ACHN (cell line): Measurements from ENCODE around the gene UVRAG.
"Not testable (repeated sequence)": the region's sequence is repeated elsewhere in the genome, so short reads cannot be mapped to it uniquely, and the experiment has no call there.

Experiments used
- DNase-seq: peaks from one replicate; pipeline ENCODE4 v3.0.0-alpha.2; 2015
- in situ Hi-C: cut with HindIII; loops from 2 replicates; pipeline ENCODE4 v1.10.0; 2017; ENCODE audit warnings: low sequenced_read_pairs, low pct_ligation_motif_present, low pct_unique_long_range_greater_than_20kb

UVRAG gene

GRCh38 chr11:75930534-75930933, 115.5 kb downstream of the UVRAG start:
- no peak for DNase-seq
- in situ Hi-C loops: no loop called here

- no peak for DNase-seq
- in situ Hi-C loops: no loop called here
These were observed 116.1 kb downstream of the UVRAG start for GRCh38 chr11:75931124-75931523.

DNA sequence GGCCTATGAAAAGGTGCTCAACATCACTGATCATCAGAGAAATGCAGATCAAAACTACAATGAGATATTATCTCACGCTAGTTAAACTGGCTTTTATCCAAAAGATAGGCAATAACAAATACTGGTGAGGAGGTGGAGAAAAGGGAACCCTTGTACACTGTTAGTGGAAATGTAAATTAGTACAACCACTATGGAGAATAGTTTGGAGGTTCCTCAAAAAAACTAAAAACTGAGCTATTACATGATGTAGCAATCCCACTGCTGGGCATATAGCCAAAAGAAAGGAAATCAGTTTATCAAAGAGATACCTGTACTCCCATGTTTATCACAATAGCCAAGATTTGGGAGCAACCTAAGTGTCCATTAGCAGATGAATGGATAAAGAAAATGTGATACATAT, 118.7 kb downstream of the UVRAG start:
- in situ Hi-C loops, DNase-seq: not testable (repeated sequence)

DNA sequence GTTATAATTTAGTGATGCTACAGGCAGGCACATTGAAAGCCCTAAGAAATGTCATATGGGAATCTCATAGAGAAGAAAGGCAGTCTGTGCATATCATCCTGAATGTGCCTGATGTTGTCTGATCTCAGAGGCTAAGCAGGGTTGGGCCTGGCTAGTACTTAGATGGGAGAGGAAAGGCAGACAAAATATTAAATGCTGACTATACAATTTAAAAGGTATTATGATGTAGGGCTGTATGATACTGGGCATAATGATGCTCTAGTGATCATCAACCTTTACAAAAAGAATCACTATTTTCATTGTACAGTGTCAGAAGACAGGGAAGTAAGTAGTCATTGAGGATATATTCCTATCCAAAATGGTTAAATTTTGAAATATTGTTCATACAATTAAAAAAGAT, 119.8 kb downstream of the UVRAG start:
- in situ Hi-C loops: no loop called here

DNA sequence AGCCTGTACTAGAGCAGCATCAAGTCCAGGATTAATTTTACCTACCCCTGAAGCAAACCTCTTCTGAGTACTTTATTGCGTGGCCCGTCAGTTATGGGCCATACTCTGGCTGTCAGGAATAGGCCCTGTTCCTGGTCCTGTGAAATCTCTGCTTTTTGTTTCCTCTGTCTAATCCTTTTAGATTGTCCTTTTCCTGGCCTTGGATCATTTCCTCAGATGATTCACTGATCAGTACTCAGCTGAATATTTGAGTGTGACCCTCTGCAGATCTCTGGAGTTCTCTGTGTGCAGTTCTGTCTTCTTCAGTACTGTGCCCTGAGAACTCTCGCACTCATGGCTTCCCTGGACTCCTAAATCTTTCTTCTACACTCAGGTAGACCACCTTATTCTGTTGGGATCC, 123.5 kb downstream of the UVRAG start:
- DNase-seq: no peak
- in situ Hi-C loops: no loop called here

More for the DNA sequence above, 119.8 kb downstream of the UVRAG start:
- DNase-seq: no peak

DNA sequence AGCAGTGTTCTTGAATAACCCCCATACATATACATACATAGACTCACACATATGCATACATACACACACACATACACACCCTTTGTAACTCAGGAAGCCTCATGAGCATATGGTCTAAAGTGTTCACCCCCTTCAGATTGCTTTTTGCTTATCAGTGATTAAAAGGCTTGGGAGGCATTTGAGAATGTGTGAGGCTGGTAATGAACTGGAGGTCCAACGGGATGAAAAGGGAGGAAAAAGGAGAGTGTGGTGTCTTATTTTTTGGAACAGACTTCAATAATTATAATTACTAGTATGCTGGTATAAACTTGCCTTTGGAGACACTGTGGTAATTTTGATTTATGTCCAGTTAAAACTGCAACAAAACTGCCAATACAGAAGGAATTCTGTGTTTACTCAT, 124.5 kb downstream of the UVRAG start:
- no peak for DNase-seq
- in situ Hi-C loops: no loop called here

DNA sequence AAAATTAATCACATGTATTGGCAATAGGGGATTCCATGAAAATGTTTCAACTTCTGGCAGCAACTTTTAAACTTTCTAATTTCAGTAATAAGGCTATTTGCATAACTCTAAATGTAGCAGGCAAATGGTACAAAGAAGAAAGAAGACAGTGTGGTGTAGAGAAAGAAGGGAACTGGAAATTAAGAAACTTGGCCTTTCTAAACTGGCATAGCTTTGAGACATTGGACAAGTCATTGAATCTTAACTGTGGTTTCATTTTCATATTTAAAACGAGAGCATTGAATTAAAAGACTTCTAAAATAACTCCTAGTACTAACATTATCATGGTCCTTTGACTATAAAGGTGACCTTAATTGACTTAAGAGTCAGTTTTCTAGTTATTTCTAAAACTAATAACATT, 125.0 kb downstream of the UVRAG start:
- in situ Hi-C loops: no loop called here
- DNase-seq: no peak

- in situ Hi-C loops: no loop called here
- DNase-seq: no peak
These were observed 125.9 kb downstream of the UVRAG start for GRCh38 chr11:75940911-75941310.

DNA sequence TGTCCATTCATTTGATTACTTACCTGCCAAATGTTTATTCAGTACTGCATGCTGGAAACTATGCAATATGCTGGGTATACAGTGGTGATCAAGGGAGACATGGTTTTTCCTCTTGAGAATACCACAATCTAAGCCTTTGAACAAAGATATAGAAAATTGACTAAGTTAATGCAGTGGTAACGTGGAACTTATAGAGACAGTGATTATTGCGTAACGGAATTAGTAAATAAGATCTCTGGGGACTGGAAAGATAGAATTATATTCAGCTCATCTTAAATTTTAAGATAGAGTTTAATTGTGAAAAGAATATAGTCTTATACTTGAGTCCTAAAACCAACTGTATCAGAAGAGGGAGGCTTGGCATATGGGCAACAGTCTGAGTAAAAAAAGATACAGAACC, 129.5 kb downstream of the UVRAG start:
- in situ Hi-C loops: no loop called here
- no peak for DNase-seq

- DNase-seq: no peak
- in situ Hi-C loops: no loop called here
These were observed 130.4 kb downstream of the UVRAG start for GRCh38 chr11:75945446-75945845.

GRCh38 chr11:75945947-75946346, 130.9 kb downstream of the UVRAG start:
- DNase-seq: no peak
- in situ Hi-C loops: no loop called here

- in situ Hi-C loops: no loop called here
- no peak for DNase-seq
These were observed 131.8 kb downstream of the UVRAG start for GRCh38 chr11:75946531-75947530.

GRCh38 chr11:75949023-75949672, 134.1 kb downstream of the UVRAG start:
- in situ Hi-C loops: no loop called here
- no peak for DNase-seq

- no peak for DNase-seq
- in situ Hi-C loops: no loop called here
These were observed 135.1 kb downstream of the UVRAG start for GRCh38 chr11:75950141-75950540.

DNA sequence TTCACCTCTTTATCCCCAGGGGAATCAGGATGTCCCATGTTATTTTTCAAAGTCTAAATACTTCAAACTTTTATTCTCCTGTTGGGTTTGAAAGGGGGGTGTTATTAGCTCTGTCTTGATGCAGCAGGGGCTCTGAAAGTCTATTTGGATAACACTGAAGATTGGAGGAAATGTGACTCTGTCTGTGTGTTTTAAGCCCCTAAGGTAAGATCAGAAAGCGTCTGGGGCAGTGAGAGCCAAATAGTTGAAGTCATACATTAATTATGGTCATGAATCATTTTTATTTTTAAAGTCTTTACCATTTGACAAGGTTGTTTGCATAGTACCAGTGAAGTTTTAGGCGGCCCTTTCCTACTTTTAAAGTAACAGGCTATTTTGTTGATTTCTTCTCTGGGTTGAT, 139.0 kb downstream of the UVRAG start:
- no peak for DNase-seq
- in situ Hi-C loops: no loop called here

DNA sequence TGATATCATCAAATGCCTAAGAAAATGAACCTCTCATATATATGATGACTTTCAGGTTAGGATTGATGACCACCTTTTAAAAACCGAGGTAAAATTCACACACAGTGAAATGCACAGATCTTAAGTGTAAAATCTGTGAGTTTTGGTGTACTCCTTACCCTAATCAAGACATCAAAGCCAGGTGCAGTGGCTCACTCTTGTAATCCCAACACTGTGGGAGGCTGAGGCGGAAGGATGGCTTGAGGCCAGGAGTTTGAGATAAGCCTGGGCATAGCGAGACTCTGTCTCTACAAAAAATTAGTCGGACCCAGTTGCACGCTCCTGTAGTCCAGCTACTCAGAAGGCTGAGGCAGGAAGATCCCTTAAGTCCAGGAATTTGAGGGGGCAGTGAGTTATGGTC, 140.4 kb downstream of the UVRAG start:
- DNase-seq: no peak
- in situ Hi-C loops: no loop called here

- in situ Hi-C loops: no loop called here
- no peak for DNase-seq
These were observed 144.5 kb downstream of the UVRAG start for GRCh38 chr11:75959540-75959939.

DNA sequence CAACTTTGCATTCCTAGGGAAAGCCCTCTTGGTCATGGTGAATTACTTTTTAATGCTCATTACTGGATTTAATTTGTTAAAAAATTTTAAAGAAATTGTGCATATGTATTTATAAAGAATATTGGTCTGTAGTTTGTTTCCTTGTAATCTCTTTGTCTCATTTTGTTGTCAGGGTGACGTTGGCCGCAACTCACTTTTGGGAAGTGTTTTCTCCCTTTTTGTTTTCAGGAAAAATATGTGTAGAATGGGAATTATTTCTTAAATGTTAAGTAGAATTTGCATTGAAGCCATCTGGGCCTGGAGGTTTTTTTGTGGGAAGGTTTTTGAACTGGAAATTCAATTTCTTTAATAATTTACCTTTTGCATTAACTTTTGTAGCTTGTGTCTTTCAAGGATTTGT, 149.1 kb downstream of the UVRAG start:
- in situ Hi-C loops: no loop called here
- no peak for DNase-seq

DNA sequence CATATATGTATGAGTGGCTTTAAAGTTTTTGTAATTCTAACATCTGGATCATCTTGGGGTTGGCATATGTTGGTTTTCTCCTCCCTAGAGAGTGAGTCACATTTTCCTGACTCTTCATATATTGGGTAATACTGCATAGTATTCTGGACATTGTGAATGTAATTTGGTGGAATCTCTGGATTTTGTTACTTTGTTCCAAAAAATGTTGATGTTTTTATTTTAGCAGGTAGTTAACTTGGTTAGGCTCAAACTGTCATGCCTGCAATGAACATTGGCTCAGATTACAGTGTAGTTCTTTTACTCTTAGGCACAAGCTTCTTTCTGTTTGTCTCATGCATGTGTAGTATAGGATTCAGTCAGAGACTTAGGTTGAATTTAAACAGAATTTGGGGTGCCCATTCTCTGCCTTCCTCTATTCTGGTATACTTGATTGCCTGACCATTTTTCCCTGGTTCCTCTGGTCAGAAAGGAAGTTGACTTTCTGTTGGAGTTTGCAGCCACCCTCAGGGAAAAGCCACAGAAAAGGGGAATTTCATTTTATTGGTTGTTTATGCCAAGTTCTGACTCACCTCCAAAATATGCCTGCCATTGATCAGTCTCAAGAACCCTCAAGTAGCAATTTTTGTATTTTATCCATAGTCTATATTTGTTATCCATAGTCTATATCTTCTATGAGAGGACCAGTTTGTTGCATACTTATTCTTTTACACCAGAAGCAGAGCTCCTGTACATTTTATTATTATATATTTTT, 151.7 kb downstream of the UVRAG start:
- in situ Hi-C loops: no loop called here
- DNase-seq: peak; percentile 25
